Activated T-cell treated with anti-CD3 and anti-CD28 coated beads, Interleukin-2, amount 50 U/mL, for 24 hours (primary cell): ENCODE results near the gene HACD2.

Experiments used
- DNase-seq: peaks from one replicate; pipeline ENCODE4 v3.0.0-alpha.2; 2020
- H3K27ac Mint-ChIP-seq: 2 replicates; pipeline ENCODE4 v1.8.0; 2020; ENCODE audit warnings: mild to moderate bottlenecking, mixed read lengths
- H3K27me3 Mint-ChIP-seq: 2 replicates; pipeline ENCODE4 v1.8.0; 2020; ENCODE audit warnings: mixed read lengths
- H3K36me3 Mint-ChIP-seq: 2 replicates; pipeline ENCODE4 v1.8.0; 2020; ENCODE audit warnings: low read depth, mixed read lengths
- H3K4me1 Mint-ChIP-seq: 2 replicates; pipeline ENCODE4 v1.8.0; 2020; ENCODE audit warnings: low read depth, mixed read lengths
- H3K4me3 Mint-ChIP-seq: 2 replicates; pipeline ENCODE4 v1.8.0; 2020; ENCODE audit warnings: mild to moderate bottlenecking, moderate library complexity, mixed read lengths
- H3K9me3 Mint-ChIP-seq: 2 replicates; pipeline ENCODE4 v1.8.0; 2020; ENCODE audit warnings: mixed read lengths

HACD2 gene

DNA sequence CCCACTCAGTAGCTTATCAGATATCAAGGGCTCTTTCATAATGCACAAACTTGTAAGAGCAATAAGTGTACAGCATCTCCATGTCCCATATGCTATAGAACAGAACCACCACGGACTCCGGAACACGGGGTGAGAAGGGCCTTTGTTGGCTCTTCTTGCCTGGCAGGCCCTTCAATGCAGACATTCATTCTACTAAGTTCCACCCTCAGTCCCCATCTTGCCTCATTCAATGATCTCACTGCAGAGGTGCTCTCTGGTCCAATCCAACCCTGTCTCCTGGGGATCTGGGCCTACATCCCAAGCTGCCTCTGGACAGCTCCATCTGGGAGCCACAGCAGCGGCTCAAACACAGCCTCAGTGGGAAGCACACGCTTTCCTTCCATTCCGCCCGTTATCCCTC lies 16.8 kb downstream of the HACD2 start:
- H3K36me3 Mint-ChIP-seq = peaks cover 57% of the 10 kb centered on the region
- peaks cover 26% of the 10 kb centered on the region for H3K4me1 Mint-ChIP-seq

DNA sequence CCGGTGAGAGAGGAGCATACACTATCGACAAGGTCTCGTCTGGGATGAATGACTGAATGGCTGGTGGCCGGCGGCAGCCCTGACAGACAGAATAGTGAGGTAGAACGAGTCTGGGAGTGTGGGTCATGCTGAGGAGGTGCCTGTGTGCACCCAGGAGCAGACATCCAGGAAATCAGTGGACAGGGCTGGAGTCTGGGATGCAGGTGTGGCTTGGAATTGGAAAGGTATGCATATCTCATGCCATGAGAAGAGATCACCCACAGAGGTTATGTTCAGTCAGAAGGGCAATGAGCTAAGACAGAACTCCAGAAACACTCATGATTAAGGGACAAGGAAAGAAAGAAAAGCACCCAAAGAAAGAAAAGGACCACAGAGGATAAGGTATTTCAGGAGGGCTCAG lies 20.8 kb downstream of the HACD2 start:
- H3K36me3 Mint-ChIP-seq = peaks cover 37% of the 10 kb centered on the region
- DNase-seq = no peak
- no peak overlapping the region for H3K27ac Mint-ChIP-seq
- no peaks in the 10 kb centered on the region for H3K27me3 Mint-ChIP-seq
- H3K4me3 Mint-ChIP-seq = no peak overlapping the region
- peaks cover 25% of the 10 kb centered on the region for H3K4me1 Mint-ChIP-seq
- H3K9me3 Mint-ChIP-seq = no peaks in the 10 kb centered on the region

More for the DNA sequence above, 16.8 kb downstream of the HACD2 start:
- no peak for DNase-seq
- Mint-ChIP-seq H3K27me3 (no peaks in the 10 kb centered on the region), H3K9me3 (no peaks in the 10 kb centered on the region), H3K4me3 (no peak overlapping the region), H3K27ac (no peak overlapping the region)

DNA sequence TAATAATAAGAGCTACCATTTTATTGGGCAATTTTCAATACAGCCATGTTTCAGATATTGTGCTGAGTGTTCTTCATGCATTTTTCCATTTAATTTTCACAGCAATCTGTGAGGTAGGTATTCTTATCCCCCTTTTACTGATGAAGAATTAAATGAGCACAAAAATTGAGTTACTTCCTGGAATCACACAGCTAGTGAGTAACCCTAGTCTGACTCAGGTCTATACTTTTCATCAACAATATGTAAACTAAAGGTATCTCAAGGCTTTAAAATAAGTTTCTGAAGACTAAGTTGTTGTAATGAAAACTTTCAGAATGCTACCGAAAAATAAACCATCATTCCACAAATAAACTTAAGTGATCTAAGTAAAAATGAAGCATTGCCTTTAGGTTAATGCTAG lies 22.3 kb downstream of the HACD2 start:
- Mint-ChIP-seq H3K36me3 (peaks cover 38% of the 10 kb centered on the region), H3K4me1 (peaks cover 26% of the 10 kb centered on the region), H3K27ac (peak overlapping the region; percentile 51), H3K4me3 (no peak overlapping the region), H3K27me3 (no peaks in the 10 kb centered on the region), H3K9me3 (no peaks in the 10 kb centered on the region)
- DNase-seq = no peak

DNA sequence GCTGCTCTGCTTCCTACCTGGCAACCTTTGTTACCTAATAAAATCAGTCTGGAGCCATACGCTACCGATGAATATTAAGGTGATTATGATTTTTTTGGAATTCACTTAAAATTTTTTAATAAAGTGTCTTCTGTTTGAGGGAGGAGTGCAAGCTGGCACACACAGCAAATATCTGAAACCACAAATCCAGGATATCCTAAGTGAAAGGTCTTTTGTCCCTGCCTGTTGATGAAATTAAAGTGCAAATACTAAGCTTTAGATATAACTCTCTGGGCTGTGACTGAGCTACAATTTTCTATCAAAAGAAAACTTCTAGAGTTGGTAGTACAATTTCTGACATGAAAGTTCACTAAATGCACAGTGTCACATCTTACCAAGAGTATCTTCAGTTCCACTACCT lies 23.7 kb downstream of the HACD2 start:
- Mint-ChIP-seq H3K27ac (peak overlapping the region; percentile 32), H3K27me3 (no peaks in the 10 kb centered on the region), H3K4me3 (no peak overlapping the region), H3K4me1 (peaks cover 21% of the 10 kb centered on the region), H3K36me3 (peaks cover 40% of the 10 kb centered on the region), H3K9me3 (no peaks in the 10 kb centered on the region)
- no peak for DNase-seq

DNA sequence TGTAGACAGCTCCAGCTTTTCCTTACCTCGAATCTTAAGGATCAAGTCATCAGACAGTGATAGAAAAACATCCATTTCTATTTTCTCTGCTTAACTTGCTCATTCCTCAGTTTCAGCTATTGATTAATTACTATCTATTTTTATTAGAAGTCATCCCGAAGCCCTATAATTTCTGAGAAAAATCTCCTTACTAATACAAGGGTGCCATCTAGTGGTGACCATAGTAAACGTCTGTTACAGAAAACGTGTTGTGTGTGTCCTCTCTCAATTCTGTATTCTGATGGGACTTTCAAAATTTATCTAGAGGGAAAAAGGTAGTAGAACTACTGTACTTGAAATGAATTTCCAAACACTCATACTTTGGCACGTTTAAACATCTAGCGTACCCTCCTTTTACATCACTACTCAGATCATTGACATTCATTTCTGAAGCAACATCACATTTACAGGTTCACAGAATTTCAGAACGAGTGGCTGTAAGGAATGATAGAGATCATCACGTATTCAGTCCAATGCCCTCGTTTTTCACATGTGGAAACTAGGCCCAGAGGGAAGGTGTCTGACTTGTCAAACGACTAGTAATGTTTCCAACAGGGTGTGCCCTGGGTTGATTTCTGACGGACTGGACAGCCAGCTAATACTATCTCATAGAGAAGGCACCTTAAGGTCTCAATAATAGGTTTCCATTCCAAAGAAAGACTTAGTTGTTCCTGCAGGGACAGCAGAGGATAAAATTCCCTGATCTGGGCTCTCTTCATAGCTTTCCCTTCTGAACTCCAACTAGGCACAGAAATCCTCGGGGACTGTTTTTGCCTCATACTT lies 25.6 kb downstream of the HACD2 start:
- DNase-seq = no peak
- Mint-ChIP-seq H3K9me3 (peaks cover 5% of the 10 kb centered on the region), H3K36me3 (peaks cover 50% of the 10 kb centered on the region), H3K4me1 (peaks cover 21% of the 10 kb centered on the region), H3K4me3 (no peak overlapping the region), H3K27ac (no peak overlapping the region), H3K27me3 (no peaks in the 10 kb centered on the region)

DNA sequence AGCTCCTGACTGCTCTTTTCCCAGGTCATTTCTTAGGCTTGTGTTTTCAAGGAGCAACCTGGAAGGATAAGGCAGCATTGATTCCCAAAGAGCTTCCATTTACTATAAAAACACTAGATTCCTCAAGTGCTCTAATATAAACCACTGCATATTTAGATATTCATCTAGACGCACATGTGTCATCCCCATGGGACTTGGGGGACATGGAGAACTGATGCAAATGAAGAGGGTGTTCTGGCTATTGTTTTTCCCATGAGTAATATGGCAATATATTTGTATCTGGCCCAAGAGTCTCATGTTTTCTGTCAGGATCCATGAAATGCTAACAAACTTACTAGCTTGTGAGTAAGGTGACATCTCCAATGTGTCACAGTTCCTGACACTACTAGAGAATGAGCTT lies 31.3 kb downstream of the HACD2 start:
- H3K36me3 Mint-ChIP-seq = peaks cover 68% of the 10 kb centered on the region
- H3K27ac Mint-ChIP-seq = no peak overlapping the region

DNA sequence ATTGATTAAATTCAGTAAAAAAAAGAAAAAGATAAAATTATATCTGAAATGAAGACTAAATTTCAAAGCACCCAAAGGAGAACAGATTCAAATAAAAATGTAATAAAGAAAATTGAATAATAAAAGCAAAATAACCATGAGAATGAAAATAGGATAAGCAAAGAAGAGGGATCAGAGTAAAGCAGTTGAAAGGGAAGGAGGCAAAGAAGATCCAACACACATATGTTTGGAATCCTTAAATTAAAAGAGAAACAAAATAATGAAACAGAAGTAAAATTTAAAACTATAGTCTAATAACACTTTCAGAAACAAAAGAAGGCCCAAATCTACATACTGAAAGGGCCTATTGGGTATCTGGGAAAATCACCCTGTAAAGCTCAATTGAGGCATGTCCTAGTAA lies 32.1 kb downstream of the HACD2 start:
- H3K36me3 Mint-ChIP-seq = peaks cover 70% of the 10 kb centered on the region
- DNase-seq = no peak
- no peak overlapping the region for H3K4me3 Mint-ChIP-seq
- H3K27ac Mint-ChIP-seq = no peak overlapping the region
- H3K4me1 Mint-ChIP-seq = peaks cover 4% of the 10 kb centered on the region
- no peaks in the 10 kb centered on the region for H3K27me3 Mint-ChIP-seq
- peaks cover 5% of the 10 kb centered on the region for H3K9me3 Mint-ChIP-seq

More for the DNA sequence above, 31.3 kb downstream of the HACD2 start:
- H3K4me1 Mint-ChIP-seq = peaks cover 4% of the 10 kb centered on the region
- H3K27me3 Mint-ChIP-seq = no peaks in the 10 kb centered on the region
- no peak for DNase-seq
- peaks cover 5% of the 10 kb centered on the region for H3K9me3 Mint-ChIP-seq
- no peak overlapping the region for H3K4me3 Mint-ChIP-seq

DNA sequence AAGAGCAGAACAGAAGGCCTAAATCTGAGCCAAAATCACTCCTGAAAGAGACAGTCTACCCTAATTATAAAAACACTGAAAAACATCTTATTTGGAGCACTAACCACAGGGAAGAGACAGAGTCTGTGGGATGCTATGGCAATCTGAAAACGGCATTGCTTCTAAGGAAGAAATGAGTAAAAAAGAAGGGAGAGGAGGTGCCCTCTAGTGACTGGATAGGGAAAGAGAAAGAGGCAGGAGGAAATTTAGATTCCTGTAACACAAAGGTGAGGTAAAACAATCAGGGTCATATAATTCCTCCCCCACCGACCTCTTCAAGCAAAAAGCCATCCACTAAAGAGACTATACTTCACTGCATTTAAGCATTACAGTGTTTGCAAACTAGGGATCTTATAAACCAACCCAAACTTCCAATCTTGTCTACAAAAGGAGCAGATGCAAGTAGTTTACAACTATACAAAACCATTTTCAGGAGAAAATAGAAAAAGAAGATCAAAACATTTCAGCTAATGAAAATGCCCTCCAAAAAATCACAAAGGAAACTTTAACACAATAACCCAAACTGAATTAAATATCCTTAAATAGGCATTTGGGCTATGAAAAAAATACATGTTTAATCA lies 32.6 kb downstream of the HACD2 start:
- Mint-ChIP-seq H3K4me3 (no peak overlapping the region), H3K9me3 (peaks cover 5% of the 10 kb centered on the region), H3K27me3 (no peaks in the 10 kb centered on the region), H3K27ac (no peak overlapping the region), H3K36me3 (peaks cover 68% of the 10 kb centered on the region), H3K4me1 (peaks cover 4% of the 10 kb centered on the region)
- no peak for DNase-seq

DNA sequence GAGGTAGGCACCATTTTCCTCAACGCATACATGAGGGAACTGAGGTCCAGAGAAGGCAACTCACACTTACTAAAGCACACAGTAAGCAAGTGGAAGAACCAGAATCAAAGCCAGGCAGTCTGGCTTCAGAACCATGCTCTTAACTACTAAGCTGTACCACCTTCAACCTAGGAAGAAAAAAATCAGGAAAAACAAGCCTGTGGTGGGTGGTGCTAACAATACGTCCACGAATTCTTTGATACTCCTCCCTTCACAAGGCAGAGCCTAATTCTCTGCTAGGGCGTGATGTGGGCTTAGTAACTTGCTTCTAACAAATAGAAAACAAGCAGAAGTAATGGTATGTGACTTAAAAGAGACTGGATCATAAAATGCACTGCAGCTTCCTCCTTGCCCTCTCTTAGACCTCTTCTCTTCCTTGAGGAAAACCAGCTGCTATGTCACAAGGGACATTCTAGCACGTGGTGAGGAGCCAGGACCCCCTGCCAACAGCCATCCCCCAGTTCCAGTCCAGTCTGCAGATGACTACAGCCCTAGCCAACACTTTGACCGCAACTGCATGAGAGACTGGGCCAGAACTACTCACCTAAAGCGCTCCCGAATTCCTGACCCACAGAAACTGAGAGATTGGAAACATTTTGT lies 36.9 kb downstream of the HACD2 start:
- Mint-ChIP-seq H3K4me1 (peaks cover 7% of the 10 kb centered on the region), H3K4me3 (no peak overlapping the region), H3K27ac (no peak overlapping the region), H3K36me3 (peaks cover 35% of the 10 kb centered on the region), H3K9me3 (no peaks in the 10 kb centered on the region), H3K27me3 (no peaks in the 10 kb centered on the region)
- DNase-seq = no peak

DNA sequence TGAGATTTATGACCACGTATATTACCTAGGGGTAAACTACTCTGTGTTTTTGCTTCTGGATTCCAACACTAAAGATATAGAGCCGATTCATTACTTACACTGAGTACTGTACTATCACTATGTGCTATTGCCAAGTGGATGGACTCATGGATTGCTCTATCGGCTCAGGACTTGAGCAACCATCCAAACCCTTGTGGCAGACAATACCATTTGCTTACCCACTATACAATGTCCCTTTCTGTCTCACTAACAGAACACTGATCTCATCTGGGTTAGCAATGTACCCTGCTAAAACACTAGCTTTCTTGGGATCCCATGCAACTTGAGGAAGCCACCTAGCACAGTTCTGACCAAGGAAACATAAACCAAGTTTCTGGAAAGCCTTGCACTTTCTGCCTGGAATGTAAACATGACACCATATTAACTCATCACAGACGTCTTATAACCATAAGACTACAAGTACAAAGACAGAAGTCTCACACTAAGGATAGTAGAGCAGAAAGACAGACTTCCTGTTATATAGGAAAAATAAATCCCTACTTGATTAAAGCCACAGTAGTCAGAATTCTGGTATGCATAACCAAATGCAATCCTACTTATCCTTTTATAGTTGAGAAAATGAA lies 38.6 kb downstream of the HACD2 start:
- Mint-ChIP-seq H3K9me3 (no peaks in the 10 kb centered on the region), H3K4me3 (no peak overlapping the region), H3K36me3 (peaks cover 40% of the 10 kb centered on the region), H3K27ac (no peak overlapping the region), H3K4me1 (peaks cover 7% of the 10 kb centered on the region), H3K27me3 (no peaks in the 10 kb centered on the region)
- DNase-seq = no peak

DNA sequence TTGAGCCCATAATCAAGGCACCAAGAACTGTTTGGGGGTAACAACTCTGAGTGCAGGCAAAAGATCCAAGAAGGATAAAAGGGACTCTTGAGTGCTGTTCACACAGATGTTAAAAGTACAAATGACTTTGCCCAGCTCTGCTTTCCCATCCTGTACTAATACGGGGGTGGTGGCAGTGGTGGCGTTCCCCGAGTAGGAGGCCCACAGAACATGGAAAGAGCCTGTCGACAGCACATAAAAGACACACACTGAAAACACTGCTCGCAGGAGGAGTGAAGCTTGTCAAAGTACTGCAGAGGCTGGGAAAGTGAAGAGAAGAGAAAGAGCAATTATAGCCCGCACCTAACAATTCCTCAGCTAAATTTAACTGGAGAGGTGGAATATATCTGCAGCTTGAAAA lies 40.9 kb downstream of the HACD2 start:
- no peak for DNase-seq
- no peak overlapping the region for H3K4me3 Mint-ChIP-seq
- H3K4me1 Mint-ChIP-seq = peaks cover 20% of the 10 kb centered on the region
- no peaks in the 10 kb centered on the region for H3K27me3 Mint-ChIP-seq
- H3K27ac Mint-ChIP-seq = no peak overlapping the region
- H3K36me3 Mint-ChIP-seq = peaks cover 28% of the 10 kb centered on the region
- H3K9me3 Mint-ChIP-seq = no peaks in the 10 kb centered on the region

DNA sequence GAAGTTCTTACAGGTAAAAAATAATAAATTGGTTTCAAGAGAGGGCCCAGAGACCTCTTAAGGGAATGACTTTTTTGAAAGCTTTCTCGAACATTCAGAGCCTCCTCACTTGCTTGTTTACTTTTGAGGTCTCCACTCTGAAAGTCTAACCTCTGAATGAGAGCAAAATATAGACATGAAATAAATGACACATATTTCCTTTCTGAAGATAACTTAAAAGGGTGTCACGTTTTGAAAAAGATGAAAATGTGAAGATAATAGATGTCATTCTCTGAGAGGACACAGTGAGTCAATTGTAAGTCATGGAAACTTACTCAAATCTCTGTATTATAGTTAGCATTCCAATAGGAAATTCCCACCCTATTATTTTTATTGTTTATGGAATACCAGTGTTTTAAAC lies 44.6 kb downstream of the HACD2 start:
- Mint-ChIP-seq H3K36me3 (peaks cover 18% of the 10 kb centered on the region), H3K27me3 (no peaks in the 10 kb centered on the region), H3K4me1 (peaks cover 36% of the 10 kb centered on the region), H3K9me3 (no peaks in the 10 kb centered on the region), H3K4me3 (peak overlapping the region; percentile 10), H3K27ac (peak overlapping the region; percentile 84)
- DNase-seq = no peak

DNA sequence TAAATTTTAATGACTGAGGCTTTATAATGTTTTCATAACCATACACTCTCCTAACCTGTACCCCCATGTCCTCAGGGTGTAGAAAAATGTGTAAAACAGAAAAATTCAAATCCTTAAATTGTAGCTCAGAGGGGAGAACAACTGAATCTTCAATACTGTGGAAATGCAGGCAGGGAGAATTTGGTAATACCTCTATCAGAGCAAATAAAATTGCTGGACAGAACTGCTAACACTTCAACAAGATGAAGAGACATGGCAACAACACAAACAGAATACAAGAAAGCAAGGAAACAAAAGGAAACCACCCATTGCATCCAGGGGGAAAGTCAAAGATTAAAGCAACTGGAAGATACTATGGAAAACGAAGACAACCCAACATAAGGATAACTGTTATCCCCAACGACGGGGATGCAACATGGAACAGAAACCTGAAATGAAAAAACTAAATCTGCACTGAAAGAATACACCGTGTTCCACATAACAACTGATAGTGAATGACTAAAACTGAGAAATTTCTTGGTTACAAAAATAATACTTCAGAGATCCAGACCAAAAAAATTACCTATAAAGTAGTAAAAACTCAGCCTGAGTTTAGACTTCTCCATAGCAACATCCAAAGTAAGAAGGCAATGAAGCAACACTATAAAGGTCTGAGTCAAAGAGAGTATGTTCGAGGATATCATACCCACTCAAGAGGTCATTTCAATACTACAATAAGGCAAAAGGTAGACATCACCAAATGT lies 48.5 kb downstream of the HACD2 start:
- H3K9me3 Mint-ChIP-seq = no peaks in the 10 kb centered on the region
- no peak overlapping the region for H3K27ac Mint-ChIP-seq
- peaks cover 31% of the 10 kb centered on the region for H3K4me1 Mint-ChIP-seq
- no peak for DNase-seq
- no peak overlapping the region for H3K4me3 Mint-ChIP-seq
- peaks cover 11% of the 10 kb centered on the region for H3K36me3 Mint-ChIP-seq
- no peaks in the 10 kb centered on the region for H3K27me3 Mint-ChIP-seq

DNA sequence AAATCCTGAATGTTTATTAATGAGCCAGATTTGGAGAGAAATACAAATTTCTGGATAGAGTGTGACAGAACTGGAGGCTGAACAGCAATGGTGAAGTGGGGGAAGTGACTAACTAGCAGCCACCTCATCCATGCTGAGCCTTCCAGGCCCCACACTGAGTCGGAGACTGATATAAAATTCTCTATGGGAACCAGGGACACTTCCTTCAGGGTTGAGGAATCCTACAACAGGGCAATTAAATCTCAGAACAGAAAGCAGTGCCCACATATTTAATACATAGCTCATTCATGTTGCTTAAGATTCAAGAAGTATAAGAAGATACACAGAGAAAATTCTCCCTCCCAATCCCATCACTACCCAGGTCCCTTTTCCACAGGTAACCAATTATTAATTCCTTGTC lies 49.3 kb downstream of the HACD2 start:
- no peak for DNase-seq
- H3K4me3 Mint-ChIP-seq = no peak overlapping the region
- peaks cover 28% of the 10 kb centered on the region for H3K4me1 Mint-ChIP-seq
- H3K27me3 Mint-ChIP-seq = no peaks in the 10 kb centered on the region
- H3K9me3 Mint-ChIP-seq = no peaks in the 10 kb centered on the region
- no peak overlapping the region for H3K27ac Mint-ChIP-seq
- H3K36me3 Mint-ChIP-seq = peaks cover 9% of the 10 kb centered on the region
